HEK293 (cell line): ENCODE results near the gene TTLL10.

Experiments
- CTCF ChIA-PET: fragments of 350-600 bp; formaldehyde crosslinking; extraction: SDS; loops from one replicate; lab custom pipeline; 2021; ENCODE audit warnings: antibody characterized with exemption; lab: Yijun Ruan, JAX
- POLR2A ChIA-PET: fragments of 300-600 bp; formaldehyde crosslinking; extraction: SDS; loops from one replicate; lab custom pipeline; 2020; ENCODE audit warnings: antibody characterized with exemption, inconsistent platforms; lab: Yijun Ruan, JAX
- H3K27ac ChIP-seq: fragments of 200-500 bp; sonication (Bioruptor generic); 2 replicates; pipeline ENCODE4 v1.5.1; 2014; ENCODE audit warnings: low read depth, low read length, control low read depth, inconsistent platforms; ENCODE audit errors: extremely low read depth
- H3K36me3 ChIP-seq, 2 experiments: fragments of 200-500 bp in 1 of 2; sonication (Bioruptor generic) in 1 of 2; 1 replicate in 1 of 2; 2 replicates in 1 of 2; pipeline ENCODE4 v1.5.1; 2014 to 2017; ENCODE audit warnings: inconsistent platforms in 2 of 2, low read length in 2 of 2; ENCODE audit not compliant: control insufficient read depth in 2 of 2, insufficient read depth in 1 of 2
- H3K4me1 ChIP-seq: fragments of 200-500 bp; sonication (Bioruptor generic); 2 replicates; pipeline ENCODE4 v1.5.1; 2014; ENCODE audit warnings: mild to moderate bottlenecking, low read length, inconsistent platforms; ENCODE audit not compliant: control insufficient read depth, insufficient read depth
- H3K4me3 ChIP-seq: 2 replicates; pipeline ENCODE4 v1.5.1; 2011; ENCODE audit warnings: low read depth, mild to moderate bottlenecking, control low read depth, low read length, moderate library complexity
- H3K9me3 ChIP-seq: fragments of 200-500 bp; sonication (Bioruptor generic); 2 replicates; pipeline ENCODE4 v1.5.1; 2014; ENCODE audit warnings: low read depth, low read length, inconsistent platforms; ENCODE audit not compliant: control insufficient read depth, insufficient read depth
- AEBP2 ChIP-seq: fragments of 450-650 bp; formaldehyde crosslinking; IDR thresholded peaks from 2 replicates; pipeline ENCODE4 v1.5.1; 2016; ENCODE audit warnings: missing biosample characterization, missing genetic modification characterization, borderline replicate concordance
- BCL11A ChIP-seq: fragments of 450-650 bp; formaldehyde crosslinking; IDR thresholded peaks from 2 replicates; pipeline ENCODE4 v1.5.1; 2016; ENCODE audit warnings: low read depth, missing biosample characterization, missing genetic modification characterization
- BCL11B ChIP-seq: fragments of 450-650 bp; formaldehyde crosslinking; IDR thresholded peaks from 2 replicates; pipeline ENCODE4 v1.5.1; 2016; ENCODE audit warnings: low read depth, missing biosample characterization, missing genetic modification characterization
- GLIS2 ChIP-seq: fragments of 450-650 bp; formaldehyde crosslinking; IDR thresholded peaks from 2 replicates; pipeline ENCODE4 v1.5.1; 2016; ENCODE audit warnings: missing biosample characterization, missing genetic modification characterization
- HIC1 ChIP-seq: fragments of 450-650 bp; formaldehyde crosslinking; IDR thresholded peaks from 2 replicates; pipeline ENCODE4 v1.5.1; 2016; ENCODE audit warnings: missing biosample characterization, missing genetic modification characterization
- MYNN ChIP-seq: fragments of 450-650 bp; formaldehyde crosslinking; IDR thresholded peaks from 2 replicates; pipeline ENCODE4 v1.5.1; 2016; ENCODE audit warnings: missing biosample characterization, missing genetic modification characterization, borderline replicate concordance
- SCRT2 ChIP-seq: fragments of 450-650 bp; formaldehyde crosslinking; IDR thresholded peaks from 2 replicates; pipeline ENCODE4 v1.5.1; 2016; ENCODE audit warnings: missing biosample characterization, missing genetic modification characterization
- ZBTB10 ChIP-seq: fragments of 450-650 bp; formaldehyde crosslinking; IDR thresholded peaks from 2 replicates; pipeline ENCODE4 v1.5.1; 2016; ENCODE audit warnings: missing biosample characterization, missing genetic modification characterization
- ZBTB44 ChIP-seq: fragments of 450-650 bp; IDR thresholded peaks from 2 replicates; pipeline ENCODE4 v1.5.1; 2018; ENCODE audit warnings: missing biosample characterization, mild to moderate bottlenecking, missing genetic modification characterization
- ZBTB48 ChIP-seq: fragments of 450-650 bp; formaldehyde crosslinking; IDR thresholded peaks from 2 replicates; pipeline ENCODE4 v1.5.1; 2016; ENCODE audit warnings: missing biosample characterization, missing genetic modification characterization
- ZBTB6 ChIP-seq: fragments of 450-650 bp; formaldehyde crosslinking; IDR thresholded peaks from 2 replicates; pipeline ENCODE4 v1.5.1; 2017; ENCODE audit warnings: missing biosample characterization, missing genetic modification characterization
- ZFP69B ChIP-seq: fragments of 450-650 bp; formaldehyde crosslinking; IDR thresholded peaks from 2 replicates; pipeline ENCODE4 v1.5.1; 2016; ENCODE audit warnings: missing biosample characterization, missing genetic modification characterization
- ZNF184 ChIP-seq: fragments of 450-650 bp; IDR thresholded peaks from 2 replicates; pipeline ENCODE4 v1.5.1; 2018; ENCODE audit warnings: missing biosample characterization, mild to moderate bottlenecking, missing genetic modification characterization
- ZNF223 ChIP-seq: fragments of 450-650 bp; formaldehyde crosslinking; IDR thresholded peaks from 2 replicates; pipeline ENCODE4 v1.5.1; 2016; ENCODE audit warnings: missing biosample characterization, missing genetic modification characterization
- ZNF266 ChIP-seq: fragments of 450-650 bp; formaldehyde crosslinking; IDR thresholded peaks from 2 replicates; pipeline ENCODE4 v1.5.1; 2016; ENCODE audit warnings: missing biosample characterization, missing genetic modification characterization, low read depth
- ZNF274 ChIP-seq, 2 experiments: fragments of 200-500 bp in 1 of 2; fragments of 450-650 bp in 1 of 2; sonication (Bioruptor generic) in 1 of 2; formaldehyde crosslinking in 1 of 2; IDR thresholded peaks; 2 replicates each; pipeline versions ENCODE4 v1.5.1 to v1.6.1; 2014 to 2016; ENCODE audit warnings: borderline replicate concordance in 1 of 2, inconsistent platforms in 1 of 2, low read length in 1 of 2, missing biosample characterization in 1 of 2, missing genetic modification characterization in 1 of 2
- ZNF354C ChIP-seq: fragments of 450-650 bp; formaldehyde crosslinking; IDR thresholded peaks from 2 replicates; pipeline ENCODE4 v1.5.1; 2016; ENCODE audit warnings: missing biosample characterization, missing genetic modification characterization, low read depth, borderline replicate concordance
- ZNF488 ChIP-seq: fragments of 450-650 bp; formaldehyde crosslinking; IDR thresholded peaks from 2 replicates; pipeline ENCODE4 v1.5.1; 2016; ENCODE audit warnings: missing biosample characterization, missing genetic modification characterization
- ZNF548 ChIP-seq: fragments of 450-650 bp; formaldehyde crosslinking; IDR thresholded peaks from 2 replicates; pipeline ENCODE4 v1.5.1; 2016; ENCODE audit warnings: missing biosample characterization, missing genetic modification characterization
- ZNF610 ChIP-seq: fragments of 450-650 bp; formaldehyde crosslinking; IDR thresholded peaks from 2 replicates; pipeline ENCODE4 v1.5.1; 2016; ENCODE audit warnings: missing biosample characterization, missing genetic modification characterization, borderline replicate concordance
- ZNF623 ChIP-seq: fragments of 450-650 bp; formaldehyde crosslinking; IDR thresholded peaks from 2 replicates; pipeline ENCODE4 v1.5.1; 2016; ENCODE audit warnings: missing biosample characterization, missing genetic modification characterization
- ZNF791 ChIP-seq: fragments of 450-650 bp; formaldehyde crosslinking; IDR thresholded peaks from 2 replicates; pipeline ENCODE4 v1.5.1; 2016; ENCODE audit warnings: missing biosample characterization, missing genetic modification characterization

TTLL10 gene

GRCh38 chr1:1241588-1242219, 68.0 kb downstream of the TTLL10 start:
- ChIA-PET POLR2A (no interaction called here), CTCF (no interaction called here)
- Histone ChIP-seq H3K36me3 (no peaks in the 10 kb centered on the region), H3K4me1 (no peaks in the 10 kb centered on the region), H3K9me3 (no peaks in the 10 kb centered on the region), H3K27ac (no peak overlapping the region), H3K4me3 (no peak overlapping the region)
- TF ChIP-seq ZNF548 (tag by site-specific recombination) (no peak), GLIS2 (tag by site-specific recombination) (peak; percentile 22; the same call in 1 of the 2 replicates), BCL11B (tag by site-specific recombination) (0 out of 2 replicates have a peak, but pooled peaks have one; percentile 57), ZNF354C (tag by site-specific recombination) (no peak), ZFP69B (tag by site-specific recombination) (peak; percentile 67; the same call in 1 of the 2 replicates)

- Histone ChIP-seq H3K36me3 (no peaks in the 10 kb centered on the region), H3K4me3 (no peak overlapping the region), H3K9me3 (no peaks in the 10 kb centered on the region), H3K4me1 (no peaks in the 10 kb centered on the region), H3K27ac (no peak overlapping the region)
- ChIA-PET CTCF (no interaction called here), POLR2A (no interaction called here)
- TF ChIP-seq ZBTB48 (tag by site-specific recombination) (no peak), ZNF184 (no peak), ZNF274 (IDR thresholded peaks at IDR 0.05; ENCODE audit: low read length) (no peak), ZNF274 (tag by site-specific recombination; IDR thresholded peaks at IDR 0.05; ENCODE audit: borderline replicate concordance) (no peak), ZBTB44 (tag by site-specific recombination) (no peak), BCL11A (tag by site-specific recombination) (peak; percentile 10; the same call in 1 of the 2 replicates), ZNF623 (tag by site-specific recombination) (no peak), ZNF266 (tag by site-specific recombination) (no peak), ZNF223 (tag by site-specific recombination) (no peak), SCRT2 (tag by site-specific recombination) (peak; percentile 57; the same call in 1 of the 2 replicates), HIC1 (tag by site-specific recombination) (peak; percentile 34; the same call in 1 of the 2 replicates), AEBP2 (tag by site-specific recombination) (no peak), ZNF488 (tag by site-specific recombination) (no peak), ZNF791 (no peak), ZBTB6 (tag by site-specific recombination) (no peak), ZNF610 (tag by site-specific recombination) (no peak), ZBTB10 (no peak), MYNN (tag by site-specific recombination) (no peak)
These were observed 69.0 kb downstream of the TTLL10 start for GRCh38 chr1:1242461-1243265.
